ENCODE measurements around the gene SOX18. TPM values are rescaled to one million over a fixed set of nuclear protein-coding genes. Genes with fewer than 3 reads are reported as not detected.

Gene SOX18
- total RNA-seq, 3 donors from 2014 or later (not counting 1 experiment from before 2014, with no cell fraction given) = not detected

- H3K4me1 ChIP-seq (ENCODE audit: control insufficient read depth, insufficient read depth, low read length) = peaks cover 62% of the 10 kb centered on the region
- no peaks in the 10 kb centered on the region for H3K27me3 Mint-ChIP-seq (ENCODE audit: low read depth in 2 of 2)
These were observed 14.1 kb upstream of the SOX18 start for GRCh38 chr20:64063389-64064144.

GRCh38 chr20:64062596-64063388 lies 13.4 kb upstream of the SOX18 start, which contains the start of gene TCEA2:
Gene TCEA2 (plus strand): TSS chr20:64063198. CDS start chr20:64063313, 115 bp downstream.
- peaks cover 60% of the 10 kb centered on the region for H3K4me1 ChIP-seq (ENCODE audit: control insufficient read depth, insufficient read depth, low read length)
- ATAC-seq = peak; percentile 82 to 92 (median 86)
- Mint-ChIP-seq H3K27me3 (ENCODE audit: low read depth in 2 of 2) (no peaks in the 10 kb centered on the region), H3K36me3 (no peaks in the 10 kb centered on the region), H3K9me3 (no peaks in the 10 kb centered on the region), H3K4me1 (peaks cover 33 to 56% of the 10 kb centered on the region in 2 donors), H3K27ac (peak within 1 kb of the TSS in 1 of 2 donors; percentile 87), H3K4me3 (peak within 1 kb of the TSS; percentile 86)
- WGBS (ENCODE audit: insufficient coverage) = 12% methylated on average over 85 of the region's 85 CpGs
- peak; percentile 87 to 96 for DNase-seq
- no peaks in the 10 kb centered on the region for H3K27me3 ChIP-seq (ENCODE audit: control insufficient read depth, insufficient read depth, low read length)
- TF ChIP-seq CTCF (IDR thresholded peaks at IDR 0.05) = no peak
- H3K36me3 ChIP-seq (ENCODE audit: control insufficient read depth, insufficient read depth, low read length) = no peaks in the 10 kb centered on the region
- H3K9me3 ChIP-seq (ENCODE audit: control insufficient read depth, insufficient read depth, low read length) = no peaks in the 10 kb centered on the region
- H3K27ac ChIP-seq (ENCODE audit: low read length) = peak within 1 kb of the TSS; percentile 6
- intact Hi-C loops (cut with micrococcal nuclease) = no loop called here
- peak within 1 kb of the TSS; percentile 47 for H3K4me3 ChIP-seq (ENCODE audit: low read length)

More at GRCh38 chr20:64063389-64064144, 14.1 kb upstream of the SOX18 start:
- Mint-ChIP-seq H3K27ac (peak overlapping the region in 1 of 2 donors; percentile 87), H3K9me3 (no peaks in the 10 kb centered on the region), H3K36me3 (no peaks in the 10 kb centered on the region), H3K4me3 (peak overlapping the region; percentile 86), H3K4me1 (peaks cover 30 to 56% of the 10 kb centered on the region in 2 donors)
- no peaks in the 10 kb centered on the region for H3K36me3 ChIP-seq (ENCODE audit: control insufficient read depth, insufficient read depth, low read length)
- DNase-seq (peak in 1 of 2 donors; percentile 25), ATAC-seq (no peak)
- no peak overlapping the region for H3K27ac ChIP-seq (ENCODE audit: low read length)
- H3K4me3 ChIP-seq (ENCODE audit: low read length) = peak overlapping the region; percentile 47
- no peaks in the 10 kb centered on the region for H3K9me3 ChIP-seq (ENCODE audit: control insufficient read depth, insufficient read depth, low read length)
- TF ChIP-seq CTCF (IDR thresholded peaks at IDR 0.05) = no peak
- H3K27me3 ChIP-seq (ENCODE audit: control insufficient read depth, insufficient read depth, low read length) = no peaks in the 10 kb centered on the region
- 11% methylated on average over 50 of the region's 51 CpGs for WGBS (ENCODE audit: insufficient coverage)
- intact Hi-C loops (cut with micrococcal nuclease) = no loop called here

GRCh38 chr20:64062276-64062595 lies 12.8 kb upstream of the SOX18 start:
- intact Hi-C loops (cut with micrococcal nuclease) = no loop called here
- H3K4me3 ChIP-seq (ENCODE audit: low read length) = no peak overlapping the region
- H3K4me1 Mint-ChIP-seq = peaks cover 37 to 56% of the 10 kb centered on the region in 2 donors

More at GRCh38 chr20:64062276-64062595, 12.8 kb upstream of the SOX18 start:
- peaks cover 61% of the 10 kb centered on the region for H3K4me1 ChIP-seq (ENCODE audit: control insufficient read depth, insufficient read depth, low read length)
- H3K27ac ChIP-seq (ENCODE audit: low read length) = no peak overlapping the region
- no peaks in the 10 kb centered on the region for H3K36me3 ChIP-seq (ENCODE audit: control insufficient read depth, insufficient read depth, low read length)
- ATAC-seq = no peak
- Mint-ChIP-seq H3K4me3 (no peak overlapping the region), H3K27me3 (ENCODE audit: low read depth in 2 of 2) (no peaks in the 10 kb centered on the region), H3K36me3 (no peaks in the 10 kb centered on the region), H3K9me3 (no peaks in the 10 kb centered on the region), H3K27ac (peak overlapping the region in 1 of 2 donors; percentile 87)
- H3K27me3 ChIP-seq (ENCODE audit: control insufficient read depth, insufficient read depth, low read length) = no peaks in the 10 kb centered on the region
- WGBS (ENCODE audit: insufficient coverage) = 78% methylated on average over 5 of the region's 5 CpGs
- no peak for DNase-seq
- no peaks in the 10 kb centered on the region for H3K9me3 ChIP-seq (ENCODE audit: control insufficient read depth, insufficient read depth, low read length)
- TF ChIP-seq CTCF (IDR thresholded peaks at IDR 0.05) = no peak

Data from natural killer cell (primary cell).